A549 (cell line): ENCODE measurements around the gene RAPGEF3. TPM values are rescaled to one million over a fixed set of nuclear protein-coding genes. Genes with fewer than 3 reads are reported as not detected.

ENCODE experiments used
- ATAC-seq, 2 experiments: fragments of 200-7000 bp in 1 of 2; fragments of >200 bp in 1 of 2; cut with Nextera tagmentation in 1 of 2; cut with Tn5 transposase in 1 of 2; 3 replicates each; pipeline versions ENCODE4 v1.8.0 to v1.9.1; 2018 to 2020; ENCODE audit warnings: mild to moderate bottlenecking in 1 of 2, moderate library complexity in 1 of 2
- CTCF ChIA-PET: fragments of 300-600 bp; sonication (Branson Sonifier 250); formaldehyde crosslinking; extraction: SDS; loops from one replicate; lab custom pipeline; 2021; ENCODE audit warnings: antibody characterized with exemption, inconsistent platforms; lab: Yijun Ruan, JAX
- POLR2A ChIA-PET: fragments of 350-600 bp; formaldehyde crosslinking; extraction: SDS; loops from one replicate; lab custom pipeline; 2021; ENCODE audit warnings: antibody characterized with exemption, inconsistent platforms; lab: Yijun Ruan, JAX
- DNase-seq, 2 experiments: peaks; one replicate each; pipeline versions ENCODE4 v3.0.0 to v3.0.0-alpha.2; 2011 to 2016; ENCODE audit warnings: low read depth in 1 of 2, low spot score in 1 of 2
- FAIRE-seq: peaks from 2 replicates; lab custom pipeline; 2011; peaks lifted over from hg19 to GRCh38; lab: Jason Lieb, UNC
- H3K27ac ChIP-seq, 2 experiments: fragments of >200 bp; sonication (Bioruptor Twin); formaldehyde crosslinking; 3 replicates each; pipeline ENCODE4 v1.5.1; 2016 to 2017
- H3K4me1 ChIP-seq: fragments of >200 bp; sonication (Bioruptor Twin); formaldehyde crosslinking; 3 replicates; pipeline ENCODE4 v1.6.1; 2016
- H3K4me2 ChIP-seq: fragments of >200 bp; sonication (Bioruptor Twin); formaldehyde crosslinking; 3 replicates; pipeline ENCODE4 v1.6.1; 2016
- H3K4me3 ChIP-seq: fragments of >200 bp; sonication (Bioruptor Twin); formaldehyde crosslinking; 3 replicates; pipeline ENCODE4 v1.5.1; 2016
- H3K9me3 ChIP-seq: fragments of >200 bp; sonication (Bioruptor Twin); formaldehyde crosslinking; 3 replicates; pipeline ENCODE4 v1.6.1; 2016
- ATOH8 ChIP-seq: fragments of 250-450 bp; sonication (Bioruptor Pico); IDR thresholded peaks from 2 replicates; pipeline ENCODE4 v1.5.0; 2020; ENCODE audit warnings: low read depth, mild to moderate bottlenecking, moderate library complexity
- CEBPB ChIP-seq, 2 experiments: fragments of >200 bp in 1 of 2; sonication (Bioruptor Twin) in 1 of 2; formaldehyde crosslinking in 1 of 2; IDR thresholded peaks; 2 replicates each; pipeline ENCODE4 v1.6.1; 2012 to 2016
- ELK1 ChIP-seq: fragments of 150-350 bp; IDR thresholded peaks from 2 replicates; pipeline ENCODE4 v1.6.1; 2014; ENCODE audit warnings: low read depth, mild to moderate bottlenecking, low read length
- FOSB ChIP-seq: fragments of 250-450 bp; sonication (Bioruptor Pico); IDR thresholded peaks from 2 replicates; pipeline ENCODE4 v1.5.0; 2020; ENCODE audit warnings: mild to moderate bottlenecking, moderate library complexity
- FOSL2 ChIP-seq, 2 experiments: fragments of 450-650 bp in 1 of 2; fragments of >200 bp in 1 of 2; sonication (Bioruptor Twin) in 1 of 2; formaldehyde crosslinking; IDR thresholded peaks; 2 replicates each; pipeline versions ENCODE4 v1.5.0 to v1.6.1; 2016 to 2020; ENCODE audit warnings: mild to moderate bottlenecking in 1 of 2, moderate library complexity in 1 of 2
- GATA3 ChIP-seq: IDR thresholded peaks from 2 replicates; pipeline ENCODE4 v1.6.1; 2012; ENCODE audit warnings: borderline replicate concordance
- HDAC2 ChIP-seq: fragments of 200-600 bp; sonication (generic); IDR thresholded peaks from 2 replicates; pipeline ENCODE4 v1.6.1; 2016
- HOXB5 ChIP-seq: fragments of 250-450 bp; sonication (Bioruptor Pico); IDR thresholded peaks from 2 replicates; pipeline ENCODE4 v1.5.0; 2020; ENCODE audit warnings: mild to moderate bottlenecking, moderate library complexity
- MAFK ChIP-seq: fragments of 450-650 bp; IDR thresholded peaks from 2 replicates; pipeline ENCODE4 v1.6.1; 2014; ENCODE audit not compliant: partially characterized antibody
- NPAS2 ChIP-seq: fragments of 250-450 bp; sonication (Bioruptor Pico); IDR thresholded peaks from 2 replicates; pipeline ENCODE4 v1.8.0; 2022; ENCODE audit warnings: mild to moderate bottlenecking, moderate library complexity, borderline replicate concordance
- PBX3 ChIP-seq: IDR thresholded peaks from 2 replicates; pipeline ENCODE4 v1.6.1; 2012
- PHF8 ChIP-seq: fragments of 200-600 bp; sonication (generic); IDR thresholded peaks from 2 replicates; pipeline ENCODE4 v1.6.1; 2016; ENCODE audit warnings: low read depth, mild to moderate bottlenecking, antibody characterized with exemption, moderate library complexity, borderline replicate concordance
- RAD21 ChIP-seq, 2 experiments: fragments of >200 bp in 1 of 2; sonication (Bioruptor Twin) in 1 of 2; formaldehyde crosslinking in 1 of 2; IDR thresholded peaks in 1 of 2; conservative IDR thresholded peaks in 1 of 2; 2 replicates in 1 of 2; 3 replicates in 1 of 2; pipeline ENCODE4 v1.6.1; 2012 to 2018; ENCODE audit warnings: inconsistent platforms in 1 of 2
- RARB ChIP-seq: fragments of 250-450 bp; sonication (Bioruptor Pico); IDR thresholded peaks from 2 replicates; pipeline ENCODE4 v1.8.0; 2021; ENCODE audit warnings: mild to moderate bottlenecking, moderate library complexity
- RFX5 ChIP-seq: fragments of 450-650 bp; IDR thresholded peaks from 2 replicates; pipeline ENCODE4 v1.7.1; 2014; ENCODE audit warnings: antibody characterized with exemption, mild to moderate bottlenecking, moderate library complexity
- SREBF2 ChIP-seq: fragments of 450-650 bp; IDR thresholded peaks from 2 replicates; pipeline ENCODE4 v1.6.1; 2014; ENCODE audit warnings: mild to moderate bottlenecking, moderate library complexity
- ZNF302 ChIP-seq: fragments of 250-450 bp; sonication (Bioruptor Pico); IDR thresholded peaks from 2 replicates; pipeline ENCODE4 v1.9.0; 2021; ENCODE audit warnings: inconsistent platforms, mild to moderate bottlenecking, moderate library complexity
- WGBS: methylation state at CpG from one replicate; pipeline ENCODE4 v1.1.6; 2017; ENCODE audit errors: missing lambda C conversion rate; 5-methylcytosine and 5-hydroxymethylcytosine counted together
- polyA plus RNA-seq, 4 experiments: library from polyadenylated mRNA; depleted of rRNA in 3 of 4; stranded (reverse); fragments of >200 nt; fragmentation: RNase III in 1 of 4; extraction: RNeasy Plus Mini Kit Qiagen cat#74134 plus additional on column Dnase treatment in 1 of 4; gene quantifications; 2 replicates in 3 of 4; 3 replicates in 1 of 4; pipeline ENCODE4 v1.2.3, GENCODE V29; 2011 to 2017
- TF ChIP-seq, protein P1 (sequence below): fragments of >200 bp; sonication (Bioruptor Twin); formaldehyde crosslinking; IDR thresholded peaks from 2 replicates; pipeline ENCODE4 v1.6.1; 2016
- TF ChIP-seq, protein P2 (sequence below): fragments of 200-600 bp; sonication (generic); IDR thresholded peaks from 2 replicates; pipeline ENCODE4 v1.6.1; 2016; ENCODE audit warnings: antibody characterized with exemption, mild to moderate bottlenecking, moderate library complexity

Gene RAPGEF3
- polyA plus RNA-seq, 2 of the 4 experiments (the other 2 are of a cell fraction): 0.70 to 0.89 TPM

GRCh38 chr12:47771304-47771703 lies 12.6 kb upstream of the RAPGEF3 start:
- DNase-seq (no peak), FAIRE-seq (no peak)
- CTCF ChIA-PET: interaction anchor here (1.2 to 59.0 kb wide), 10 partner anchors 8 to 119 kb away, joined by 3 to 1532 read pairs (median 4); partner anchors contain the start of genes ENDOU, HDAC7, RAPGEF3 and RPAP3
- no peak overlapping the region for H3K27ac ChIP-seq
- WGBS: 93% methylated on average over 6 of the region's 6 CpGs
- H3K9me3 ChIP-seq: no peaks in the 10 kb centered on the region
- POLR2A ChIA-PET: no interaction called here
- TF ChIP-seq NPAS2 (CRISPR knock-in tag) (no peak), RAD21 (conservative IDR thresholded peaks at IDR 0.05 in 1 of 2, IDR thresholded peaks at IDR 0.05 in 1 of 2) (no peak), FOSL2 (IDR thresholded peaks at IDR 0.05) (no peak), FOSL2 (CRISPR knock-in tag; IDR thresholded peaks at IDR 0.05) (no peak), PBX3 (no peak), MAFK (peak; percentile 72), PHF8 (no peak), RARB (no peak)
- TF ChIP-seq, all 56 proteins: peak for 1
- peaks cover 63% of the 10 kb centered on the region for H3K4me1 ChIP-seq
- no peak overlapping the region for H3K4me3 ChIP-seq
- no peak overlapping the region for H3K4me2 ChIP-seq
- ATAC-seq: no peak

- TF ChIP-seq, protein P1, sequence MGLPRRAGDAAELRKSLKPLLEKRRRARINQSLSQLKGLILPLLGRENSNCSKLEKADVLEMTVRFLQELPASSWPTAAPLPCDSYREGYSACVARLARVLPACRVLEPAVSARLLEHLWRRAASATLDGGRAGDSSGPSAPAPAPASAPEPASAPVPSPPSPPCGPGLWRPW: 0 out of 2 replicates have a peak, but pooled peaks have one; percentile 57
- TF ChIP-seq RFX5 (no peak), SREBF2 (no peak), HOXB5 (no peak), ATOH8 (no peak), ZNF302 (CRISPR knock-in tag) (no peak), CEBPB (IDR thresholded peaks at IDR 0.05) (peak; percentile 96 to 98)
- FAIRE-seq: no peak
Measured at GRCh38 chr12:47770086-47770726, 11.5 kb upstream of the RAPGEF3 start.

GRCh38 chr12:47769234-47770085 lies 10.8 kb upstream of the RAPGEF3 start:
- POLR2A ChIA-PET: interaction anchor here (2.4 kb wide), 1 partner anchor 64 kb away, joined by 7 read pairs; the partner anchor contains the start of gene RPAP3
- H3K4me1 ChIP-seq: peaks cover 51% of the 10 kb centered on the region
- CTCF ChIA-PET: interaction anchor here (1.0 to 59.0 kb wide), 7 partner anchors 10 to 180 kb away, joined by 3 to 1532 read pairs (median 117); partner anchors contain the start of genes ENDOU, RAPGEF3 and RPAP3
- DNase-seq (no peak), FAIRE-seq (no peak), ATAC-seq (no peak)
- H3K9me3 ChIP-seq: no peaks in the 10 kb centered on the region
- H3K4me2 ChIP-seq: peak overlapping the region; percentile 39
- 93% methylated on average over 4 of the region's 4 CpGs for WGBS
- TF ChIP-seq ELK1: no peak
- no peak for TF ChIP-seq FOSB
- TF ChIP-seq, protein P2, sequence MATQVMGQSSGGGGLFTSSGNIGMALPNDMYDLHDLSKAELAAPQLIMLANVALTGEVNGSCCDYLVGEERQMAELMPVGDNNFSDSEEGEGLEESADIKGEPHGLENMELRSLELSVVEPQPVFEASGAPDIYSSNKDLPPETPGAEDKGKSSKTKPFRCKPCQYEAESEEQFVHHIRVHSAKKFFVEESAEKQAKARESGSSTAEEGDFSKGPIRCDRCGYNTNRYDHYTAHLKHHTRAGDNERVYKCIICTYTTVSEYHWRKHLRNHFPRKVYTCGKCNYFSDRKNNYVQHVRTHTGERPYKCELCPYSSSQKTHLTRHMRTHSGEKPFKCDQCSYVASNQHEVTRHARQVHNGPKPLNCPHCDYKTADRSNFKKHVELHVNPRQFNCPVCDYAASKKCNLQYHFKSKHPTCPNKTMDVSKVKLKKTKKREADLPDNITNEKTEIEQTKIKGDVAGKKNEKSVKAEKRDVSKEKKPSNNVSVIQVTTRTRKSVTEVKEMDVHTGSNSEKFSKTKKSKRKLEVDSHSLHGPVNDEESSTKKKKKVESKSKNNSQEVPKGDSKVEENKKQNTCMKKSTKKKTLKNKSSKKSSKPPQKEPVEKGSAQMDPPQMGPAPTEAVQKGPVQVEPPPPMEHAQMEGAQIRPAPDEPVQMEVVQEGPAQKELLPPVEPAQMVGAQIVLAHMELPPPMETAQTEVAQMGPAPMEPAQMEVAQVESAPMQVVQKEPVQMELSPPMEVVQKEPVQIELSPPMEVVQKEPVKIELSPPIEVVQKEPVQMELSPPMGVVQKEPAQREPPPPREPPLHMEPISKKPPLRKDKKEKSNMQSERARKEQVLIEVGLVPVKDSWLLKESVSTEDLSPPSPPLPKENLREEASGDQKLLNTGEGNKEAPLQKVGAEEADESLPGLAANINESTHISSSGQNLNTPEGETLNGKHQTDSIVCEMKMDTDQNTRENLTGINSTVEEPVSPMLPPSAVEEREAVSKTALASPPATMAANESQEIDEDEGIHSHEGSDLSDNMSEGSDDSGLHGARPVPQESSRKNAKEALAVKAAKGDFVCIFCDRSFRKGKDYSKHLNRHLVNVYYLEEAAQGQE: no peak
- no peak for TF ChIP-seq GATA3
- TF ChIP-seq HDAC2: no peak
- H3K27ac ChIP-seq: peak overlapping the region; percentile 50 to 71; a peak in 5 of 6 replicates
- no peak overlapping the region for H3K4me3 ChIP-seq

More at GRCh38 chr12:47770086-47770726, 11.5 kb upstream of the RAPGEF3 start:
- Histone ChIP-seq H3K4me3 (no peak overlapping the region), H3K4me1 (peaks cover 58% of the 10 kb centered on the region), H3K9me3 (no peaks in the 10 kb centered on the region), H3K4me2 (peak overlapping the region; percentile 39; the same call in 2 of the 3 replicates), H3K27ac (peak overlapping the region; percentile 17 to 71; a peak in 4 of 6 replicates)
- no peak for DNase-seq
- WGBS: 90% methylated on average over 3 of the region's 3 CpGs
- CTCF ChIA-PET: interaction anchor here (1.3 to 59.0 kb wide), 8 partner anchors 9 to 118 kb away, joined by 3 to 1532 read pairs (median 62); partner anchors contain the start of genes ENDOU, RAPGEF3 and RPAP3
- POLR2A ChIA-PET: interaction anchor here (2.4 kb wide), 1 partner anchor 64 kb away, joined by 7 read pairs; the partner anchor contains the start of gene RPAP3
- no peak for ATAC-seq
